ENCODE data around the gene BMS1.

- TF ChIP-seq TAF1 (IDR thresholded peaks at IDR 0.05; ENCODE audit: borderline replicate concordance, low read depth, low read length) (no peak), POLR2A (IDR thresholded peaks at IDR 0.05; ENCODE audit: low read depth, low read length) (no peak), POLR2AphosphoS5 (IDR thresholded peaks at IDR 0.05; ENCODE audit: low read depth, low read length) (no peak)
Observed at GRCh38 chr10:42801135-42801534, 18.5 kb downstream of the BMS1 start.

All from GM12892 (cell line).